ENCODE results near the gene EIF4G3. TPM values are rescaled to one million over a fixed set of nuclear protein-coding genes. Genes with fewer than 3 reads are reported as not detected.

EIF4G3 gene
- total and polyA plus RNA-seq, 10 donors = 14.3 to 97.3 (median 64.1) TPM

DNA sequence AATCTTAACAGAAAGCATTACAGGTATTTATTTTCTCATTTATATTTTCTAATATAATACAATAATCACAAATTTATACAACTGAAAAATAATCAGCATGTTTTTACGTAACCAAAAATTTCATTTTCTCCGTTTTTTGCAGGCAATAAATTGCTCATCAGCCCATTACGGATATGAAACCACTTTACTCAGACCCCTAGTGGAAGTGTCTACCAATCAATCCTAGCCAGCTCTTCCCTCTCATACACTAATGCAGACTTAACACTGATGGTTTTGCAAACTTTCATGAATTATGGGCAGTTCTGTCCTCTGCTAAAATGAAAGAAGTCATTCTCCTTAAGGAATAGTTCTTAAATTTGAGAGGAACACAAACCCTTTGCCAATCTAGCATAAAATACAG lies 124.7 kb downstream of the EIF4G3 start:
- H3K9me3 ChIP-seq = no peaks in the 10 kb centered on the region
- WGBS, 5 donors = 71 to 88% (median 76%) methylated on average over 3 of the region's 3 CpGs
- no peak overlapping the region for H3K27ac ChIP-seq
- H3K4me1 ChIP-seq = peaks cover 0 to 18% (median 13%) of the 10 kb centered on the region in 6 donors
- H3K4me3 ChIP-seq = no peak overlapping the region
- intact Hi-C loops (cut with DNase I; ENCODE audit: low total_unique reads) = no loop called here
- no peak for TF ChIP-seq POLR2A (IDR thresholded peaks at IDR 0.05)
- TF ChIP-seq, protein P1, sequence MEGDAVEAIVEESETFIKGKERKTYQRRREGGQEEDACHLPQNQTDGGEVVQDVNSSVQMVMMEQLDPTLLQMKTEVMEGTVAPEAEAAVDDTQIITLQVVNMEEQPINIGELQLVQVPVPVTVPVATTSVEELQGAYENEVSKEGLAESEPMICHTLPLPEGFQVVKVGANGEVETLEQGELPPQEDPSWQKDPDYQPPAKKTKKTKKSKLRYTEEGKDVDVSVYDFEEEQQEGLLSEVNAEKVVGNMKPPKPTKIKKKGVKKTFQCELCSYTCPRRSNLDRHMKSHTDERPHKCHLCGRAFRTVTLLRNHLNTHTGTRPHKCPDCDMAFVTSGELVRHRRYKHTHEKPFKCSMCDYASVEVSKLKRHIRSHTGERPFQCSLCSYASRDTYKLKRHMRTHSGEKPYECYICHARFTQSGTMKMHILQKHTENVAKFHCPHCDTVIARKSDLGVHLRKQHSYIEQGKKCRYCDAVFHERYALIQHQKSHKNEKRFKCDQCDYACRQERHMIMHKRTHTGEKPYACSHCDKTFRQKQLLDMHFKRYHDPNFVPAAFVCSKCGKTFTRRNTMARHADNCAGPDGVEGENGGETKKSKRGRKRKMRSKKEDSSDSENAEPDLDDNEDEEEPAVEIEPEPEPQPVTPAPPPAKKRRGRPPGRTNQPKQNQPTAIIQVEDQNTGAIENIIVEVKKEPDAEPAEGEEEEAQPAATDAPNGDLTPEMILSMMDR (IDR thresholded peaks at IDR 0.05 in 8 of 11, conservative IDR thresholded peaks at IDR 0.05 in 3 of 11) = no peak
- TF ChIP-seq POLR2AphosphoS5 (IDR thresholded peaks at IDR 0.05) = no peak
- peaks cover 0 to 32% (median 2%) of the 10 kb centered on the region in 6 donors for H3K36me3 ChIP-seq
- H3K27me3 ChIP-seq (replicated peaks in 1 of 7) = no peaks in the 10 kb centered on the region
- no peak for DNase-seq

DNA sequence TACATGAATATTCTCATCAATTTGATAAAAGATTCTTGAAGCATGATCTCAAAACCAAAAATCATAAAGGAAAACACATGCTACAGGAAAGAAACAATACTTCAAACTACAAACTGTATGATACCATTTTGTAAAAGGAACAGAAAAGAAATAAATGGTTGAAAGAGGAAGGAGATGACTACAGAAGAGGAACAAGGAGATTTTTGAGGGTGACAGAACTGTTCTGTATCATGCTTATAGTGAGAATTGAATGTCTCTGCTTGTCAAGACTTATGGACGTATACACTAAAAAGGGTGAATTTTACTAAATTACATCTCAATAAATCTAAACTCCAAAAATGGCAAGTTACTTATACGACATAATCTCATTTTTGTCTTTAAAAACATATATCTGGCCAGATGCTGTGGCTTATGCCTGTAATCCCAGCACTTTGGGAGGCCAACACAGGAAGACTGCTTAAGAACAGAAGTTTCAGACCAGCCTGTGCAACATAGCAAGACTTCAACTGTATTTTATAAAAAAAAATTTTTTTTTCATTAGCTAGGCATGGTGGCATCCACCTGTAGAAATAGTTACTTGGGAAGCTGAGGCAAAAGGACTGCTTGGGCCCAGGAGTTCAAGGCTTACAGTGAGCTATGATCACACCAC lies 125.4 kb downstream of the EIF4G3 start:
- WGBS, 5 donors = 44 to 68% (median 58%) methylated on average over 2 of the region's 2 CpGs
- TF ChIP-seq, protein P1 (IDR thresholded peaks at IDR 0.05 in 8 of 11, conservative IDR thresholded peaks at IDR 0.05 in 3 of 11) = no peak

DNA sequence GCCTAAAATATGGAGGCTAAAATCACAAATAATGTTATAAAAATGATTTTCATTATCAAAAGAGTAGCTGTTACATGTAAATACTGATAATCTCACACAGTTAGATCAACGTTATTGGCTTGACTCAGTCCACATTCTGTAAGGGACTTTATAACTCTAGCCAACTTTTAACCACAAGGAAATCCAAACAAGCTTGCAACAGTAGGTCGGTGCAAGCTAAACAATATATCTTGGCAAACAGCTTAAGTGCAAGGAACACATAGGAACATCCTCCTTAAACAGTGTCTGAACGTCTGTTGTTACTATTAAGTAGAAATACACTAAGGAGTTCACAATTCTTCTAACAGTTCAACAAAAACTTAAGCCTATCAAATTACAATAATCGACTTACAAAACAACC lies 126.7 kb downstream of the EIF4G3 start:
- WGBS, 5 donors = 53 to 74% (median 67%) methylated on average over 4 of the region's 4 CpGs
- Histone ChIP-seq H3K4me1 (peaks cover 0 to 35% (median 13%) of the 10 kb centered on the region in 6 donors), H3K36me3 (peaks cover 0 to 32% (median 2%) of the 10 kb centered on the region in 6 donors), H3K9me3 (no peaks in the 10 kb centered on the region), H3K4me3 (no peak overlapping the region), H3K27me3 (replicated peaks in 1 of 7) (no peaks in the 10 kb centered on the region), H3K27ac (no peak overlapping the region)
- TF ChIP-seq POLR2AphosphoS5 (IDR thresholded peaks at IDR 0.05) = no peak
- TF ChIP-seq, protein P1 (IDR thresholded peaks at IDR 0.05 in 8 of 11, conservative IDR thresholded peaks at IDR 0.05 in 3 of 11) = no peak
- TF ChIP-seq POLR2A (IDR thresholded peaks at IDR 0.05) = no peak
- intact Hi-C loops (cut with DNase I; ENCODE audit: low total_unique reads) = no loop called here
- no peak for DNase-seq

More for the DNA sequence above, 125.4 kb downstream of the EIF4G3 start:
- no peaks in the 10 kb centered on the region for H3K27me3 ChIP-seq (replicated peaks in 1 of 7)
- H3K9me3 ChIP-seq = no peaks in the 10 kb centered on the region
- peaks cover 0 to 32% (median 2%) of the 10 kb centered on the region in 6 donors for H3K36me3 ChIP-seq
- intact Hi-C loops (cut with DNase I; ENCODE audit: low total_unique reads) = no loop called here
- H3K4me1 ChIP-seq = peaks cover 0 to 26% (median 13%) of the 10 kb centered on the region in 6 donors
- peak overlapping the region in 5 of 8 donors; percentile 2 to 60 (median 31) for H3K27ac ChIP-seq
- no peak overlapping the region for H3K4me3 ChIP-seq
- DNase-seq = no peak

DNA sequence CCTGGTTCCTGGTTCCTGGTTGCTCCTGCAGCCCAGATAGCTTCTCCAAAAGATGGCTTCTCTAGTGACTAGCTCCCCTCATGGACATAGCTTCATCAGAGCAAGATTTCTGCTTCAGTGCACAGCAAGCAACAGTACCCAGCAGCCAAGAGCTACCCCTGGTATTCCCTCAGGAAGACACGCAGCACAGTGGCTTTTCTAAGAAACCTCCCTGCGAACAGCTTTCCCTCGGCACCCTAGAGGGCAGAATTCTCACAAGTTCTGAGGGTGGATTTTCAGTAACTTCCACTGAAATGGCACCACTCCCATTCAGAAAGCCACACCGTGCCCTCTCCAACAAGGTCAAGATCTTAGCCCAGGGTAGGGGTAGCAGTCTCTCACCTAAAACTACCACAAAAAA lies 128.2 kb downstream of the EIF4G3 start:
- no peak for TF ChIP-seq POLR2AphosphoS5 (IDR thresholded peaks at IDR 0.05)
- TF ChIP-seq POLR2A (IDR thresholded peaks at IDR 0.05) = no peak
- TF ChIP-seq, protein P1 (IDR thresholded peaks at IDR 0.05 in 8 of 11, conservative IDR thresholded peaks at IDR 0.05 in 3 of 11) = no peak
- DNase-seq = no peak
- no peaks in the 10 kb centered on the region for H3K9me3 ChIP-seq
- no peak overlapping the region for H3K4me3 ChIP-seq
- no peak overlapping the region for H3K27ac ChIP-seq
- peaks cover 0 to 36% (median 13%) of the 10 kb centered on the region in 6 donors for H3K4me1 ChIP-seq
- intact Hi-C loops (cut with DNase I; ENCODE audit: low total_unique reads) = no loop called here
- H3K36me3 ChIP-seq = peaks cover 0 to 37% (median 2%) of the 10 kb centered on the region in 6 donors
- WGBS, 5 donors = 76 to 91% (median 87%) methylated on average over 4 of the region's 4 CpGs
- no peaks in the 10 kb centered on the region for H3K27me3 ChIP-seq (replicated peaks in 1 of 7)

All from spleen (tissue), 11 donors.